HL-60 (cell line): ENCODE measurements around the gene DYNC1LI2.

ENCODE experiments used
- POLR2AphosphoS5 ChIP-seq: IDR thresholded peaks from 2 replicates; pipeline ENCODE4 v1.6.1; 2012; ENCODE audit warnings: low read depth
- SPI1 ChIP-seq: IDR thresholded peaks from 2 replicates; pipeline ENCODE4 v1.6.1; 2012; ENCODE audit warnings: low read depth, mild to moderate bottlenecking, borderline replicate concordance
- TF ChIP-seq, protein P1 (sequence below): IDR thresholded peaks from one replicate; pipeline ENCODE4 v1.5.1; 2011; ENCODE audit warnings: low read length, control low read depth, inconsistent platforms; ENCODE audit not compliant: insufficient read depth
- TF ChIP-seq, protein P2 (sequence below): IDR thresholded peaks from 2 replicates; pipeline ENCODE4 v1.6.1; 2012; ENCODE audit warnings: low read depth; ENCODE audit not compliant: insufficient replicate concordance

- TF ChIP-seq POLR2AphosphoS5: no peak
- TF ChIP-seq, protein P1, sequence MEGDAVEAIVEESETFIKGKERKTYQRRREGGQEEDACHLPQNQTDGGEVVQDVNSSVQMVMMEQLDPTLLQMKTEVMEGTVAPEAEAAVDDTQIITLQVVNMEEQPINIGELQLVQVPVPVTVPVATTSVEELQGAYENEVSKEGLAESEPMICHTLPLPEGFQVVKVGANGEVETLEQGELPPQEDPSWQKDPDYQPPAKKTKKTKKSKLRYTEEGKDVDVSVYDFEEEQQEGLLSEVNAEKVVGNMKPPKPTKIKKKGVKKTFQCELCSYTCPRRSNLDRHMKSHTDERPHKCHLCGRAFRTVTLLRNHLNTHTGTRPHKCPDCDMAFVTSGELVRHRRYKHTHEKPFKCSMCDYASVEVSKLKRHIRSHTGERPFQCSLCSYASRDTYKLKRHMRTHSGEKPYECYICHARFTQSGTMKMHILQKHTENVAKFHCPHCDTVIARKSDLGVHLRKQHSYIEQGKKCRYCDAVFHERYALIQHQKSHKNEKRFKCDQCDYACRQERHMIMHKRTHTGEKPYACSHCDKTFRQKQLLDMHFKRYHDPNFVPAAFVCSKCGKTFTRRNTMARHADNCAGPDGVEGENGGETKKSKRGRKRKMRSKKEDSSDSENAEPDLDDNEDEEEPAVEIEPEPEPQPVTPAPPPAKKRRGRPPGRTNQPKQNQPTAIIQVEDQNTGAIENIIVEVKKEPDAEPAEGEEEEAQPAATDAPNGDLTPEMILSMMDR: no peak
- TF ChIP-seq, protein P2, sequence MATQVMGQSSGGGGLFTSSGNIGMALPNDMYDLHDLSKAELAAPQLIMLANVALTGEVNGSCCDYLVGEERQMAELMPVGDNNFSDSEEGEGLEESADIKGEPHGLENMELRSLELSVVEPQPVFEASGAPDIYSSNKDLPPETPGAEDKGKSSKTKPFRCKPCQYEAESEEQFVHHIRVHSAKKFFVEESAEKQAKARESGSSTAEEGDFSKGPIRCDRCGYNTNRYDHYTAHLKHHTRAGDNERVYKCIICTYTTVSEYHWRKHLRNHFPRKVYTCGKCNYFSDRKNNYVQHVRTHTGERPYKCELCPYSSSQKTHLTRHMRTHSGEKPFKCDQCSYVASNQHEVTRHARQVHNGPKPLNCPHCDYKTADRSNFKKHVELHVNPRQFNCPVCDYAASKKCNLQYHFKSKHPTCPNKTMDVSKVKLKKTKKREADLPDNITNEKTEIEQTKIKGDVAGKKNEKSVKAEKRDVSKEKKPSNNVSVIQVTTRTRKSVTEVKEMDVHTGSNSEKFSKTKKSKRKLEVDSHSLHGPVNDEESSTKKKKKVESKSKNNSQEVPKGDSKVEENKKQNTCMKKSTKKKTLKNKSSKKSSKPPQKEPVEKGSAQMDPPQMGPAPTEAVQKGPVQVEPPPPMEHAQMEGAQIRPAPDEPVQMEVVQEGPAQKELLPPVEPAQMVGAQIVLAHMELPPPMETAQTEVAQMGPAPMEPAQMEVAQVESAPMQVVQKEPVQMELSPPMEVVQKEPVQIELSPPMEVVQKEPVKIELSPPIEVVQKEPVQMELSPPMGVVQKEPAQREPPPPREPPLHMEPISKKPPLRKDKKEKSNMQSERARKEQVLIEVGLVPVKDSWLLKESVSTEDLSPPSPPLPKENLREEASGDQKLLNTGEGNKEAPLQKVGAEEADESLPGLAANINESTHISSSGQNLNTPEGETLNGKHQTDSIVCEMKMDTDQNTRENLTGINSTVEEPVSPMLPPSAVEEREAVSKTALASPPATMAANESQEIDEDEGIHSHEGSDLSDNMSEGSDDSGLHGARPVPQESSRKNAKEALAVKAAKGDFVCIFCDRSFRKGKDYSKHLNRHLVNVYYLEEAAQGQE: no peak
- TF ChIP-seq SPI1: no peak
Observed at GRCh38 chr16:66787427-66787826, 36.0 kb upstream of the DYNC1LI2 start.
